ENCODE measurements around the gene CPNE5.

DNA sequence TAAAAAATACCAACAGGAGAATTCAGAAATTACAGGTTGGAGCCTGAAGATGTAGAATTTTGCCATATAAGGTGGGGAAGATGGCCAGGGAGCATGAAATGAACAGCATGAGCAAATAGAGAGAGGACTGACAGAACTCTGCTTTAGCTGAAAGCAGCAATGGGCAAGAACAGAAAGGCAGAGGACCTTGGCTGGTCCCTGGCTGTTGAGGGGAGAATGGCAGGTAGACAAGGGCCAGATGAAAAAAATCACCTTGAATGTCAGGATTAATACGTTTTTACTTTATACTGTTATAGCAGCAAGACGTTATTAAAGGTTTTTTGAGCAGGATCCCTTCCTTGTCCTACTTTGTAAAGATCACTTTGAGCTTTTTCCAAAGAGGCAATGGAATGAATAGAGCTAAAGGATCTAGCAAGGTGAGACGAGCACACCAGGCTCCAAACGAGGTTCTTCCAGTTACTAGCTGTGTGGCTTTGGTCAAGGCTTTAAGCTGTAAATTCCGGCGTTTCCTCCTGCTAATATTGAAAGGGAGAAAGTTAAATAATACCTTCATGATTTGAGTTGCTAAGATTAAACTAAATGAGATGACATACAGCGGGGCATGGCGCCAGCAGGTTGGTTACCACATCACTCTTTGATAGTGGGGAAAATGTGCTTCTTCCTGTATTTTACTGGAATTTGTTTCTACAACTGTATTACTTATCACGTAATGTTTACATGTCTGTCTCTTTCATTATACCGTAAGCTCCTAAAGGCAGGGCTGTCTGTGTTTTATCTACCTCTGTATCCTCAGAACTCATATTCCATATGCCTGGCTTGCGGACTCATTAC is 34.6 kb upstream of the CPNE5 start:
- TF ChIP-seq, protein P1, sequence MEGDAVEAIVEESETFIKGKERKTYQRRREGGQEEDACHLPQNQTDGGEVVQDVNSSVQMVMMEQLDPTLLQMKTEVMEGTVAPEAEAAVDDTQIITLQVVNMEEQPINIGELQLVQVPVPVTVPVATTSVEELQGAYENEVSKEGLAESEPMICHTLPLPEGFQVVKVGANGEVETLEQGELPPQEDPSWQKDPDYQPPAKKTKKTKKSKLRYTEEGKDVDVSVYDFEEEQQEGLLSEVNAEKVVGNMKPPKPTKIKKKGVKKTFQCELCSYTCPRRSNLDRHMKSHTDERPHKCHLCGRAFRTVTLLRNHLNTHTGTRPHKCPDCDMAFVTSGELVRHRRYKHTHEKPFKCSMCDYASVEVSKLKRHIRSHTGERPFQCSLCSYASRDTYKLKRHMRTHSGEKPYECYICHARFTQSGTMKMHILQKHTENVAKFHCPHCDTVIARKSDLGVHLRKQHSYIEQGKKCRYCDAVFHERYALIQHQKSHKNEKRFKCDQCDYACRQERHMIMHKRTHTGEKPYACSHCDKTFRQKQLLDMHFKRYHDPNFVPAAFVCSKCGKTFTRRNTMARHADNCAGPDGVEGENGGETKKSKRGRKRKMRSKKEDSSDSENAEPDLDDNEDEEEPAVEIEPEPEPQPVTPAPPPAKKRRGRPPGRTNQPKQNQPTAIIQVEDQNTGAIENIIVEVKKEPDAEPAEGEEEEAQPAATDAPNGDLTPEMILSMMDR (IDR thresholded peaks at IDR 0.05), result no peak
- TF ChIP-seq POLR2A (IDR thresholded peaks at IDR 0.05), result no peak
